Neuron (in vitro differentiated cells): Measurements from ENCODE around the gene FAM107B.
"Not testable (repeated sequence)": the region's sequence is repeated elsewhere in the genome, so short reads cannot be mapped to it uniquely, and the experiment has no call there.

ENCODE experiments used
- H2AFZ ChIP-seq: one replicate; pipeline ENCODE4 v1.6.1; 2013; ENCODE audit warnings: low read depth, mild to moderate bottlenecking, inconsistent platforms, low read length, moderate library complexity
- H3K27me3 ChIP-seq: one replicate; pipeline ENCODE4 v1.6.1; 2013; ENCODE audit warnings: low read length; ENCODE audit not compliant: insufficient read depth
- H3K36me3 ChIP-seq: one replicate; pipeline ENCODE4 v1.6.1; 2013; ENCODE audit warnings: low read length; ENCODE audit not compliant: insufficient read depth
- H3K4me1 ChIP-seq: one replicate; pipeline ENCODE4 v1.6.1; 2013; ENCODE audit warnings: low read length; ENCODE audit not compliant: insufficient read depth
- H3K4me3 ChIP-seq: 2 replicates; pipeline ENCODE4 v1.5.1; 2013; ENCODE audit warnings: mild to moderate bottlenecking, low read length, moderate library complexity
- H3K9me3 ChIP-seq: one replicate; pipeline ENCODE4 v1.6.1; 2013; ENCODE audit warnings: low read length

Gene FAM107B

GRCh38 chr10:14595526-14596182 is 179.0 kb downstream of the FAM107B start:
- peaks cover 22% of the 10 kb centered on the region for H3K36me3 ChIP-seq
- H3K4me1 ChIP-seq, result no peaks in the 10 kb centered on the region
- H3K4me3 ChIP-seq, result no peak overlapping the region
- H2AFZ ChIP-seq, result no peak overlapping the region
- H3K27me3 ChIP-seq, result no peaks in the 10 kb centered on the region
- no peaks in the 10 kb centered on the region for H3K9me3 ChIP-seq

- no peaks in the 10 kb centered on the region for H3K9me3 ChIP-seq
- no peak overlapping the region for H2AFZ ChIP-seq
- peaks cover 20% of the 10 kb centered on the region for H3K36me3 ChIP-seq
Measured at GRCh38 chr10:14594878-14595525, 179.7 kb downstream of the FAM107B start.

GRCh38 chr10:14593806-14594205 is 180.9 kb downstream of the FAM107B start:
- Histone ChIP-seq H3K4me3 (no peak overlapping the region), H3K36me3 (peaks cover 11% of the 10 kb centered on the region), H3K27me3 (no peaks in the 10 kb centered on the region), H3K9me3 (no peaks in the 10 kb centered on the region), H3K4me1 (no peaks in the 10 kb centered on the region), H2AFZ (no peak overlapping the region)

More at GRCh38 chr10:14594878-14595525, 179.7 kb downstream of the FAM107B start:
- Histone ChIP-seq H3K4me1 (no peaks in the 10 kb centered on the region), H3K4me3 (no peak overlapping the region), H3K27me3 (no peaks in the 10 kb centered on the region)

- no peak overlapping the region for H3K4me3 ChIP-seq
Measured at GRCh38 chr10:14592566-14592965, 182.1 kb downstream of the FAM107B start.

GRCh38 chr10:14592026-14592425 is 182.7 kb downstream of the FAM107B start:
- no peak overlapping the region for H2AFZ ChIP-seq
- no peaks in the 10 kb centered on the region for H3K4me1 ChIP-seq
- peaks cover 5% of the 10 kb centered on the region for H3K36me3 ChIP-seq
- H3K27me3 ChIP-seq, result no peaks in the 10 kb centered on the region
- no peaks in the 10 kb centered on the region for H3K9me3 ChIP-seq
- H3K4me3 ChIP-seq, result no peak overlapping the region

More at GRCh38 chr10:14592566-14592965, 182.1 kb downstream of the FAM107B start:
- no peaks in the 10 kb centered on the region for H3K9me3 ChIP-seq
- no peaks in the 10 kb centered on the region for H3K4me1 ChIP-seq
- H2AFZ ChIP-seq, result no peak overlapping the region
- H3K36me3 ChIP-seq, result peaks cover 5% of the 10 kb centered on the region
- H3K27me3 ChIP-seq, result no peaks in the 10 kb centered on the region

GRCh38 chr10:14588938-14589294 is 185.8 kb downstream of the FAM107B start:
- not testable (repeated sequence) for H2AFZ ChIP-seq, H3K27me3 ChIP-seq, H3K4me3 ChIP-seq, H3K36me3 ChIP-seq, H3K9me3 ChIP-seq, H3K4me1 ChIP-seq

GRCh38 chr10:14588084-14588937 is 186.4 kb downstream of the FAM107B start:
- Histone ChIP-seq H3K4me3 (no peak overlapping the region), H3K36me3 (peaks cover 5% of the 10 kb centered on the region), H3K4me1 (no peaks in the 10 kb centered on the region), H3K27me3 (no peaks in the 10 kb centered on the region), H3K9me3 (no peaks in the 10 kb centered on the region), H2AFZ (no peak overlapping the region)

GRCh38 chr10:14587540-14588083 is 187.1 kb downstream of the FAM107B start:
- Histone ChIP-seq H3K4me3 (no peak overlapping the region), H3K9me3 (no peaks in the 10 kb centered on the region), H2AFZ (no peak overlapping the region), H3K27me3 (no peaks in the 10 kb centered on the region), H3K4me1 (no peaks in the 10 kb centered on the region), H3K36me3 (peaks cover 5% of the 10 kb centered on the region)

GRCh38 chr10:14586901-14587300 is 187.8 kb downstream of the FAM107B start:
- H3K36me3 ChIP-seq, result peaks cover 5% of the 10 kb centered on the region
- H3K27me3 ChIP-seq, result no peaks in the 10 kb centered on the region
- H2AFZ ChIP-seq, result no peak overlapping the region
- H3K9me3 ChIP-seq, result no peaks in the 10 kb centered on the region
- H3K4me3 ChIP-seq, result no peak overlapping the region
- H3K4me1 ChIP-seq, result no peaks in the 10 kb centered on the region

- Histone ChIP-seq H3K9me3 (no peaks in the 10 kb centered on the region), H3K4me1 (peaks cover 4% of the 10 kb centered on the region), H2AFZ (no peak overlapping the region), H3K36me3 (peaks cover 5% of the 10 kb centered on the region), H3K27me3 (no peaks in the 10 kb centered on the region), H3K4me3 (no peak overlapping the region)
Measured at GRCh38 chr10:14585287-14586193, 189.2 kb downstream of the FAM107B start.

- Histone ChIP-seq H3K36me3 (peaks cover 2% of the 10 kb centered on the region), H3K27me3 (no peaks in the 10 kb centered on the region), H2AFZ (no peak overlapping the region), H3K4me3 (no peak overlapping the region), H3K4me1 (peaks cover 4% of the 10 kb centered on the region), H3K9me3 (no peaks in the 10 kb centered on the region)
Measured at GRCh38 chr10:14584661-14585060, 190.0 kb downstream of the FAM107B start.

GRCh38 chr10:14583967-14584366 is 190.7 kb downstream of the FAM107B start:
- no peak overlapping the region for H2AFZ ChIP-seq
- H3K4me1 ChIP-seq, result peaks cover 4% of the 10 kb centered on the region
- H3K36me3 ChIP-seq, result peaks cover 2% of the 10 kb centered on the region
- no peaks in the 10 kb centered on the region for H3K27me3 ChIP-seq
- no peak overlapping the region for H3K4me3 ChIP-seq
- no peaks in the 10 kb centered on the region for H3K9me3 ChIP-seq
